H1 (cell line): ENCODE measurements around the gene FRMPD4. TPM values are rescaled to one million over a fixed set of nuclear protein-coding genes. Genes with fewer than 3 reads are reported as not detected.

Experiments used
- CTCF ChIA-PET: fragments of 300-600 bp; sonication (Branson Sonifier 250); formaldehyde crosslinking; loops from one replicate; lab custom pipeline; 2021; ENCODE audit not compliant: partially characterized antibody; lab: Charles Lee
- POLR2A ChIA-PET: fragments of 300-600 bp; sonication (Branson Sonifier 250); formaldehyde crosslinking; loops from one replicate; lab custom pipeline; 2021; ENCODE audit warnings: inconsistent platforms; ENCODE audit not compliant: partially characterized antibody; lab: Charles Lee
- DNase-seq, 2 experiments: peaks; one replicate each; pipeline versions ENCODE4 v3.0.0 to v3.0.0-alpha.2; 2010 to 2022; ENCODE audit warnings: low spot score in 2 of 2, low read depth in 1 of 2, mixed read lengths in 1 of 2
- FAIRE-seq: peaks from 2 replicates; lab custom pipeline; 2011; peaks lifted over from hg19 to GRCh38; lab: Jason Lieb, UNC
- H2AFZ ChIP-seq: 2 replicates; pipeline ENCODE4 v1.8.1; 2012; ENCODE audit warnings: low read length, inconsistent platforms
- H2AK5ac ChIP-seq: 2 replicates; pipeline ENCODE4 v1.6.1; 2013; ENCODE audit warnings: low read depth, low read length
- H2BK120ac ChIP-seq: replicated peaks from 2 replicates; pipeline ENCODE3; 2013; ENCODE audit warnings: low read depth, low read length, inconsistent platforms
- H2BK12ac ChIP-seq: 2 replicates; pipeline ENCODE4 v1.6.1; 2013; ENCODE audit warnings: low read depth, low read length
- H2BK15ac ChIP-seq: 2 replicates; pipeline ENCODE4 v1.6.1; 2013; ENCODE audit warnings: low read length
- H2BK20ac ChIP-seq: 2 replicates; pipeline ENCODE4 v1.6.1; 2013; ENCODE audit warnings: low read length
- H2BK5ac ChIP-seq: 2 replicates; pipeline ENCODE4 v1.6.1; 2013; ENCODE audit warnings: low read depth, low read length
- H3K14ac ChIP-seq: 2 replicates; pipeline ENCODE4 v1.6.1; 2013; ENCODE audit warnings: inconsistent platforms; ENCODE audit not compliant: insufficient read length
- H3K18ac ChIP-seq: 2 replicates; pipeline ENCODE4 v1.6.1; 2013; ENCODE audit warnings: low read length; ENCODE audit errors: extremely low read depth
- H3K23ac ChIP-seq: 2 replicates; pipeline ENCODE4 v1.6.1; 2013; ENCODE audit warnings: inconsistent platforms; ENCODE audit not compliant: insufficient read length
- H3K23me2 ChIP-seq: 2 replicates; pipeline ENCODE4 v1.6.1; 2013; ENCODE audit warnings: low read depth, low read length
- H3K27ac ChIP-seq: 2 replicates; pipeline ENCODE4 v1.6.1; 2011; ENCODE audit warnings: low read depth, low read length, inconsistent platforms
- H3K27me3 ChIP-seq, 4 experiments: replicated peaks in 1 of 4; 1 replicate in 1 of 4; 2 replicates in 3 of 4; pipeline versions ENCODE4 v1.6.1 to v1.8.1; 2011 to 2013; ENCODE audit warnings: low read length in 3 of 4, mild to moderate bottlenecking in 3 of 4, inconsistent platforms in 2 of 4, mixed read lengths in 2 of 4, moderate library complexity in 1 of 4; ENCODE audit not compliant: control insufficient read depth in 3 of 4, insufficient read depth in 3 of 4; ENCODE audit errors: extremely low read depth in 1 of 4
- H3K36me3 ChIP-seq, 4 experiments: 2 replicates each; pipeline versions ENCODE4 v1.6.1 to v1.8.1; 2011 to 2013; ENCODE audit warnings: mild to moderate bottlenecking in 4 of 4, low read length in 3 of 4, moderate library complexity in 2 of 4, control low read depth in 1 of 4, inconsistent platforms in 1 of 4; ENCODE audit not compliant: insufficient read depth in 4 of 4, control insufficient read depth in 2 of 4
- H3K4ac ChIP-seq: replicated peaks from 2 replicates; pipeline ENCODE3; 2013; ENCODE audit warnings: low read length, low read depth, mixed read lengths, inconsistent platforms; ENCODE audit not compliant: insufficient read length
- H3K4me1 ChIP-seq, 4 experiments: replicated peaks in 1 of 4; 1 replicate in 1 of 4; 2 replicates in 3 of 4; pipeline versions ENCODE4 v1.6.1 to v1.8.1; 2011 to 2013; ENCODE audit warnings: low read length in 3 of 4, inconsistent platforms in 2 of 4, mixed read lengths in 1 of 4; ENCODE audit not compliant: insufficient read depth in 4 of 4, control insufficient read depth in 3 of 4
- H3K4me2 ChIP-seq, 2 experiments: 2 replicates each; pipeline versions ENCODE4 v1.6.1 to v1.8.1; 2011 to 2013; ENCODE audit warnings: low read depth in 2 of 2, low read length in 2 of 2, control low read depth in 1 of 2, inconsistent platforms in 1 of 2, mild to moderate bottlenecking in 1 of 2; ENCODE audit not compliant: insufficient read depth in 1 of 2
- H3K4me3 ChIP-seq, 4 experiments: fragments of 200-600, 300-600 bp in 1 of 4; sonication (generic), shearing (Covaris generic), sonication (Bioruptor Twin) in 1 of 4; 2 replicates each; pipeline versions ENCODE4 v1.5.1 to v1.8.1; 2011 to 2016; ENCODE audit warnings: low read length in 4 of 4, low read depth in 3 of 4, control low read depth in 2 of 4, inconsistent platforms in 2 of 4, mild to moderate bottlenecking in 2 of 4, mixed read lengths in 1 of 4, moderate library complexity in 1 of 4; ENCODE audit not compliant: insufficient read depth in 2 of 4; ENCODE audit errors: extremely low read depth in 1 of 4
- H3K56ac ChIP-seq: replicated peaks from 2 replicates; pipeline ENCODE3; 2013; ENCODE audit warnings: low read depth, mild to moderate bottlenecking, mixed read lengths, low read length, inconsistent platforms; ENCODE audit not compliant: insufficient read length
- H3K79me1 ChIP-seq: 2 replicates; pipeline ENCODE4 v1.6.1; 2013; ENCODE audit warnings: low read depth, low read length, control low read depth
- H3K79me2 ChIP-seq, 2 experiments: 2 replicates each; pipeline versions ENCODE4 v1.6.1 to v1.8.1; 2012 to 2013; ENCODE audit warnings: low read length in 2 of 2, mild to moderate bottlenecking in 2 of 2, inconsistent platforms in 1 of 2; ENCODE audit not compliant: insufficient read depth in 2 of 2, control insufficient read depth in 1 of 2
- H3K9ac ChIP-seq, 4 experiments: replicated peaks in 1 of 4; 1 replicate in 1 of 4; 2 replicates in 3 of 4; pipeline versions ENCODE4 v1.6.1 to v1.8.1; 2011 to 2013; ENCODE audit warnings: low read depth in 3 of 4, low read length in 3 of 4, control low read depth in 2 of 4, mild to moderate bottlenecking in 2 of 4, moderate library complexity in 2 of 4, inconsistent platforms in 1 of 4; ENCODE audit errors: extremely low read depth in 1 of 4
- H3K9me3 ChIP-seq, 2 experiments: 2 replicates each; pipeline versions ENCODE4 v1.6.1 to v1.8.1; 2012 to 2013; ENCODE audit warnings: mild to moderate bottlenecking in 2 of 2, moderate library complexity in 2 of 2, control low read depth in 1 of 2, inconsistent platforms in 1 of 2, low read depth in 1 of 2, low read length in 1 of 2, mixed read lengths in 1 of 2; ENCODE audit not compliant: insufficient read depth in 2 of 2
- H4K20me1 ChIP-seq, 2 experiments: replicated peaks in 1 of 2; 2 replicates each; pipeline versions ENCODE3 to v1.8.1; 2011 to 2013; ENCODE audit warnings: inconsistent platforms in 2 of 2, low read length in 2 of 2, mild to moderate bottlenecking in 1 of 2; ENCODE audit not compliant: insufficient read depth in 2 of 2, control insufficient read depth in 1 of 2
- H4K5ac ChIP-seq: 2 replicates; pipeline ENCODE4 v1.6.1; 2013; ENCODE audit warnings: low read length, low read depth, mixed read lengths, inconsistent platforms; ENCODE audit not compliant: insufficient read length
- H4K8ac ChIP-seq: 2 replicates; pipeline ENCODE4 v1.8.0; 2013; ENCODE audit warnings: mild to moderate bottlenecking, moderate library complexity, low read length, inconsistent platforms; ENCODE audit not compliant: insufficient read depth; ENCODE audit errors: extremely low read depth
- H4K91ac ChIP-seq: replicated peaks from 2 replicates; pipeline ENCODE3; 2013; ENCODE audit warnings: low read length, mixed read lengths, inconsistent platforms; ENCODE audit not compliant: insufficient read length
- CEBPB ChIP-seq: IDR thresholded peaks from 2 replicates; pipeline ENCODE4 v1.6.1; 2012; ENCODE audit warnings: low read depth, low read length
- CREB1 ChIP-seq: IDR thresholded peaks from 2 replicates; pipeline ENCODE4 v1.6.1; 2012; ENCODE audit warnings: inconsistent platforms
- EGR1 ChIP-seq: IDR thresholded peaks from 2 replicates; pipeline ENCODE4 v1.6.1; 2011; ENCODE audit warnings: low read depth, low read length, borderline replicate concordance
- HDAC6 ChIP-seq: IDR thresholded peaks from one replicate; pipeline ENCODE4 v1.7.1; 2012; ENCODE audit warnings: low read depth, mild to moderate bottlenecking, inconsistent platforms, low read length, moderate library complexity
- JUND ChIP-seq: IDR thresholded peaks from 2 replicates; pipeline ENCODE4 v1.6.1; 2011; ENCODE audit warnings: mild to moderate bottlenecking, improper control_type of control experiment, low read length
- RAD21 ChIP-seq, 2 experiments: IDR thresholded peaks in 1 of 2; conservative IDR thresholded peaks in 1 of 2; 2 replicates each; pipeline ENCODE4 v1.6.1; 2011; ENCODE audit warnings: low read depth in 2 of 2, low read length in 2 of 2, improper control_type of control experiment in 1 of 2, inconsistent platforms in 1 of 2, mild to moderate bottlenecking in 1 of 2, moderate library complexity in 1 of 2
- RFX5 ChIP-seq: IDR thresholded peaks from 2 replicates; pipeline ENCODE4 v1.6.1; 2011; ENCODE audit warnings: low read depth, low read length, improper control_type of control experiment, borderline replicate concordance
- RNF2 ChIP-seq: fragments of 200-900, 300-1000 bp; sonication (generic); IDR thresholded peaks from 2 replicates; pipeline ENCODE4 v1.7.1; 2016; ENCODE audit warnings: borderline replicate concordance, low read depth, mild to moderate bottlenecking, antibody characterized with exemption, low read length; ENCODE audit not compliant: poor library complexity, severe bottlenecking; ENCODE audit errors: missing control alignments
- SIRT6 ChIP-seq: IDR thresholded peaks from one replicate; pipeline ENCODE4 v1.7.1; 2012; ENCODE audit warnings: low read length, inconsistent platforms
- SIX5 ChIP-seq: IDR thresholded peaks from 2 replicates; pipeline ENCODE4 v1.6.1; 2011; ENCODE audit warnings: mild to moderate bottlenecking, low read depth, low read length
- SP2 ChIP-seq: IDR thresholded peaks from 2 replicates; pipeline ENCODE4 v1.6.1; 2012; ENCODE audit warnings: mild to moderate bottlenecking, low read length, inconsistent platforms
- TAF7 ChIP-seq: optimal IDR thresholded peaks from 2 replicates; pipeline ENCODE3; 2011; ENCODE audit warnings: low read depth, mild to moderate bottlenecking, inconsistent platforms, low read length, moderate library complexity, borderline replicate concordance
- ZNF274 ChIP-seq: IDR thresholded peaks from 2 replicates; pipeline ENCODE4 v1.7.0; 2012; ENCODE audit warnings: low read length, borderline replicate concordance; ENCODE audit errors: extremely low read depth
- WGBS, 2 experiments: shearing (Covaris generic) in 1 of 2; methylation state at CpG; one replicate each; pipeline versions ENCODE4 v1.1.6 to v1.1.7; 2013 to 2015; ENCODE audit warnings: low lambda C conversion rate in 2 of 2, mixed read lengths in 2 of 2, inconsistent platforms in 1 of 2, low coverage in 1 of 2, missing lambda C conversion rate in 1 of 2; ENCODE audit not compliant: insufficient replicate concordance in 2 of 2, insufficient coverage in 1 of 2, insufficient read length in 1 of 2; ENCODE audit errors: extremely low coverage in 1 of 2, missing lambda C conversion rate in 1 of 2; 5-methylcytosine and 5-hydroxymethylcytosine counted together
- polyA plus RNA-seq, 7 experiments: library from polyadenylated mRNA; depleted of rRNA in 3 of 7; stranded (reverse) in 5 of 7; unstranded in 2 of 7; fragments of >200 nt in 5 of 7; fragments of 200-250 nt in 2 of 7; gene quantifications; 1 replicate in 5 of 7; 2 replicates in 1 of 7; 4 replicates in 1 of 7; pipeline versions ENCODE4 v1.2.1 to v1.2.3, GENCODE V29; 2011 to 2013; ENCODE audit warnings: missing spikeins in 2 of 7, mixed read lengths in 2 of 7
- total RNA-seq: library from RNA; stranded (reverse); fragmentation: NEBNext Ultra II Directional; extraction: Animal tissue kit (Norgen Biotek cat#: 25700); gene quantifications from 2 replicates; pipeline ENCODE4 v1.2.1, GENCODE V29; 2021

The FRMPD4 gene
- total and polyA plus RNA-seq, 2 of the 8 experiments (the other 6 are each of a cell fraction or from before 2014, with no cell fraction given): 0.02 to 0.37 TPM

GRCh38 chrX:12443534-12444098, 305.3 kb downstream of the FRMPD4 start:
- H2AK5ac ChIP-seq: no peak overlapping the region
- H3K56ac ChIP-seq: no peak overlapping the region
- H2BK15ac ChIP-seq: no peak overlapping the region
- CTCF ChIA-PET: no interaction called here
- H4K20me1 ChIP-seq: no peaks in the 10 kb centered on the region
- no peaks in the 10 kb centered on the region for H3K9me3 ChIP-seq
- 97% methylated on average over 7 of the region's 7 CpGs; no CpG with 5 or more reads in 1 of the 2 experiments for whole genome bisulfite sequencing, 2 experiments
- no peaks in the 10 kb centered on the region for H3K23me2 ChIP-seq
- H3K4ac ChIP-seq: no peak overlapping the region
- H3K9ac ChIP-seq: no peak overlapping the region
- H3K4me1 ChIP-seq: peaks cover 0 to 3% (median 1%) of the 10 kb centered on the region in 4 experiments; a peak in 2 of 7 replicates
- POLR2A ChIA-PET: no interaction called here
- H3K27ac ChIP-seq: no peak overlapping the region
- H2BK120ac ChIP-seq: no peak overlapping the region
- H4K8ac ChIP-seq: no peak overlapping the region
- no peaks in the 10 kb centered on the region for H3K79me2 ChIP-seq
- no peak overlapping the region for H2BK12ac ChIP-seq
- no peak overlapping the region for H3K4me2 ChIP-seq
- no peak for FAIRE-seq
- no peak overlapping the region for H2BK5ac ChIP-seq
- no peaks in the 10 kb centered on the region for H3K79me1 ChIP-seq
- H2BK20ac ChIP-seq: no peak overlapping the region
- H4K91ac ChIP-seq: no peak overlapping the region
- H3K27me3 ChIP-seq: no peaks in the 10 kb centered on the region
- H3K14ac ChIP-seq: no peak overlapping the region
- H2AFZ ChIP-seq: no peak overlapping the region
- no peak overlapping the region for H3K18ac ChIP-seq
- H4K5ac ChIP-seq: no peak overlapping the region
- H3K4me3 ChIP-seq: no peak overlapping the region
- DNase-seq: no peak
- no peak overlapping the region for H3K23ac ChIP-seq
- H3K36me3 ChIP-seq: no peaks in the 10 kb centered on the region
- TF ChIP-seq ZNF274: no peak
- TF ChIP-seq TAF7: no peak
- no peak for TF ChIP-seq RFX5
- no peak for TF ChIP-seq JUND
- TF ChIP-seq EGR1: no peak
- TF ChIP-seq RAD21 (IDR thresholded peaks at IDR 0.05 in 1 of 2, conservative IDR thresholded peaks at IDR 0.05 in 1 of 2; ENCODE audit: low read depth in 2 of 2, low read length in 2 of 2): no peak
- TF ChIP-seq SIRT6: no peak
- no peak for TF ChIP-seq RNF2
- no peak for TF ChIP-seq SIX5
- no peak for TF ChIP-seq CEBPB
- TF ChIP-seq CREB1: no peak
- TF ChIP-seq SP2: no peak
- no peak for TF ChIP-seq HDAC6
